Calu3 (cell line): ENCODE measurements around the gene CPLX1. TPM values are rescaled to one million over a fixed set of nuclear protein-coding genes. Genes with fewer than 3 reads are reported as not detected.
"Not testable (repeated sequence)": the region's sequence is repeated elsewhere in the genome, so short reads cannot be mapped to it uniquely, and the experiment has no call there.

Source experiments
- BruUV-seq: library from RNA; stranded (reverse); fragments of 400-500 nt; replicated peaks from 2 replicates; lab custom pipeline; 2021; lab: Mats Ljungman, UMichigan
- CTCF ChIA-PET: fragments of 300-600 bp; sonication (Branson Sonifier 250); formaldehyde crosslinking; loops from one replicate; lab custom pipeline; 2022; ENCODE audit warnings: antibody characterized with exemption; lab: Charles Lee
- DNase-seq: peaks from one replicate; pipeline ENCODE4 v3.0.0; 2022
- H3K27ac Mint-ChIP-seq: one replicate; pipeline ENCODE4 v1.8.0; 2022; ENCODE audit warnings: mixed read lengths; ENCODE audit not compliant: unreplicated experiment
- H3K27me3 Mint-ChIP-seq: one replicate; pipeline ENCODE4 v1.8.0; 2022; ENCODE audit warnings: mixed read lengths; ENCODE audit not compliant: unreplicated experiment
- H3K36me3 Mint-ChIP-seq: one replicate; pipeline ENCODE4 v1.8.0; 2022; ENCODE audit warnings: mild to moderate bottlenecking, moderate library complexity, mixed read lengths; ENCODE audit not compliant: insufficient read depth, unreplicated experiment
- H3K4me1 Mint-ChIP-seq: one replicate; pipeline ENCODE4 v1.8.0; 2022; ENCODE audit warnings: mild to moderate bottlenecking, low read depth, mixed read lengths; ENCODE audit not compliant: unreplicated experiment
- H3K4me3 Mint-ChIP-seq: one replicate; pipeline ENCODE4 v1.8.0; 2022; ENCODE audit warnings: mild to moderate bottlenecking, low read depth, moderate library complexity, mixed read lengths; ENCODE audit not compliant: unreplicated experiment
- H3K9me3 Mint-ChIP-seq: one replicate; pipeline ENCODE4 v1.8.0; 2022; ENCODE audit warnings: low read depth, mixed read lengths; ENCODE audit not compliant: unreplicated experiment
- intact Hi-C: fragments of 100-400 bp; cut with micrococcal nuclease; formaldehyde crosslinking; loops from one replicate; pipeline ENCODE4 v1.10.0; 2022; ENCODE audit not compliant: unreplicated experiment
- total RNA-seq: library from RNA; stranded (reverse); gene quantifications from 2 replicates; pipeline ENCODE4 v1.2.3, GENCODE V29; 2022
- TF ChIP-seq, protein P1 (sequence below): fragments of 200-600 bp; IDR thresholded peaks from one replicate; pipeline ENCODE4 v1.8.0; 2022; ENCODE audit warnings: antibody characterized with exemption; ENCODE audit not compliant: unreplicated experiment

Gene CPLX1
- total RNA-seq, 1 experiment from 2014 or later = 0.42 TPM

DNA sequence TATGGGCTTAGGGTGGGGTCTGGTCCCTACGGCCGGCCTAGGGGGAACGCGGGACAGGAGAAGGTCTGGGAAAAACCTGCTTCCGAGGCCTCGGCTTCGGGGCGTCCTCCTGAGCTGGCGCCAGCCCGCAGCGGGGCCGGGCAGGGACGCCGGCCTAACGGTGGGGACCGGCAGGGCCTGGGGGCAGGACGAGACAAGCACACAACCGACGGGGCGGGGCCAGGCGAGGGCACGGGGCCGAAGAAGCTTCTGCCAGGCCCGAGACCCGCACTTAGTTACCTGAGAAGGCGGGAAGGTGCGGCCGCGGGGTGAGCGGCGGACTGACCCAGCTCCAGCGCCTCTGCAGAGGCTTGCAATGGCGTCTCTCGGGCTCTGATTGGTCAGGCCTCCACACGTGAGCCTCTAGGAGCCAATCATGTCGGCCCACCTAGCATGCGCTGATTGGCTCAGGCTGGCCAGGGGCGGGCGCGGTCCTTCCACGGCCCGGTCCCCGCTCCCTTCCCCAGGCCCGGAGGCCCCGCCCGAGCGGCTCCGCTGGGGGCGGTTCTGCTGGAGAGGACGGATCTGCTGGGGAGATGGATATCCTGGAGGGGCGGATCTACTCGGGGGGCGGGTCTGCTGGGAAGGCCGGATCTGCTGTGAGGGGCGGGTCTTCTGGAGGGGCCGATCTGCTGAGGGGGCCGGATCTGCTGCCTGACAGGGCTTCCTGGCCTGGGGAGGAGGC is 44.3 kb downstream of the CPLX1 start:
- peak; percentile 97 for DNase-seq
- Mint-ChIP-seq H3K9me3 (no peaks in the 10 kb centered on the region), H3K4me3 (peak overlapping the region; percentile 71), H3K36me3 (peaks cover 57% of the 10 kb centered on the region), H3K27me3 (peaks cover under 1% of the 10 kb centered on the region), H3K27ac (peak overlapping the region; percentile 72), H3K4me1 (no peaks in the 10 kb centered on the region)
- no TSS peak for BruUV-seq
- intact Hi-C loops = no loop called here
- TF ChIP-seq, protein P1, sequence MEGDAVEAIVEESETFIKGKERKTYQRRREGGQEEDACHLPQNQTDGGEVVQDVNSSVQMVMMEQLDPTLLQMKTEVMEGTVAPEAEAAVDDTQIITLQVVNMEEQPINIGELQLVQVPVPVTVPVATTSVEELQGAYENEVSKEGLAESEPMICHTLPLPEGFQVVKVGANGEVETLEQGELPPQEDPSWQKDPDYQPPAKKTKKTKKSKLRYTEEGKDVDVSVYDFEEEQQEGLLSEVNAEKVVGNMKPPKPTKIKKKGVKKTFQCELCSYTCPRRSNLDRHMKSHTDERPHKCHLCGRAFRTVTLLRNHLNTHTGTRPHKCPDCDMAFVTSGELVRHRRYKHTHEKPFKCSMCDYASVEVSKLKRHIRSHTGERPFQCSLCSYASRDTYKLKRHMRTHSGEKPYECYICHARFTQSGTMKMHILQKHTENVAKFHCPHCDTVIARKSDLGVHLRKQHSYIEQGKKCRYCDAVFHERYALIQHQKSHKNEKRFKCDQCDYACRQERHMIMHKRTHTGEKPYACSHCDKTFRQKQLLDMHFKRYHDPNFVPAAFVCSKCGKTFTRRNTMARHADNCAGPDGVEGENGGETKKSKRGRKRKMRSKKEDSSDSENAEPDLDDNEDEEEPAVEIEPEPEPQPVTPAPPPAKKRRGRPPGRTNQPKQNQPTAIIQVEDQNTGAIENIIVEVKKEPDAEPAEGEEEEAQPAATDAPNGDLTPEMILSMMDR = no peak
- CTCF ChIA-PET = no interaction called here

DNA sequence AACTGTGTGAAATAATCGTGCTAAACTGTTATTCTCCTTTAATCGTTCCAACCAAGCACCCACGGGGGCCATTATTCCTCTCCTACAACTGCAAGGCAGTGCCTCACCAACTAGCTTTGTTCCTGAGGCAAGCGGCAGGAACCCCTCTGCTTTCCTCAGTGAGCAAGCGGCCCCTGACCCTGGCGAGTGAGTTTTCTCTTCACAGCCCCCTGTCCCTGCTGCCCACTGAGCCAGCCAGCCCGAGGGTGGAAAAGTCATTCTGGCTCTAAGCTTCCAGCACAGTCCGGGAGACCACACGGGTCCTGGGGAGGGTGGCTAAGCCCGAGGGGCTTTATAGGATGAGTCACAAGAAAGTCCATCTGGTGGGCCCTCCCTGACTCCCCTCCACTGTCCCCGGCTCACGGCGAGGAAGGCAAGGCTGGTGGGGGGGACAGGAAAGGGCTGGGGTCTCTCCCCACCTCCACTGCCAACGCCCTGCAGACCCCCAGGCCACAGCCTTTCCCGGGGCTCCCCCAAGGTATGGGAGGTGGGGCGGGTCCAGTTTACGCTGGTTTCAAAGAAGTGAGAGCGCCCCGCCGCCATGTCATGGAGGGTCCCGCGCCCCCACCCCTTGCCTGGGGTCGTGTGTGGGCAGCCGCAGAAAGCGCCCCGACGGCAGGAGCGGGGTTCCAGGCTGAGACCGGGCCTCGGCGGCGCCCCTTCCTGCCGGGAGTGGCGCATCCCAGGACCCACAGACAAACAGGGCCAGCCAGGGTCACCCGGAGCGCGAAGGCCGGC is 45.0 kb downstream of the CPLX1 start:
- Mint-ChIP-seq H3K4me1 (no peaks in the 10 kb centered on the region), H3K4me3 (peak overlapping the region; percentile 71), H3K36me3 (peaks cover 64% of the 10 kb centered on the region), H3K9me3 (peaks cover 1% of the 10 kb centered on the region), H3K27ac (peak overlapping the region; percentile 72), H3K27me3 (no peaks in the 10 kb centered on the region)
- intact Hi-C loops = no loop called here
- CTCF ChIA-PET = no interaction called here
- TSS peak; percentile 30 for BruUV-seq
- no peak for DNase-seq
- TF ChIP-seq, protein P1 = no peak

DNA sequence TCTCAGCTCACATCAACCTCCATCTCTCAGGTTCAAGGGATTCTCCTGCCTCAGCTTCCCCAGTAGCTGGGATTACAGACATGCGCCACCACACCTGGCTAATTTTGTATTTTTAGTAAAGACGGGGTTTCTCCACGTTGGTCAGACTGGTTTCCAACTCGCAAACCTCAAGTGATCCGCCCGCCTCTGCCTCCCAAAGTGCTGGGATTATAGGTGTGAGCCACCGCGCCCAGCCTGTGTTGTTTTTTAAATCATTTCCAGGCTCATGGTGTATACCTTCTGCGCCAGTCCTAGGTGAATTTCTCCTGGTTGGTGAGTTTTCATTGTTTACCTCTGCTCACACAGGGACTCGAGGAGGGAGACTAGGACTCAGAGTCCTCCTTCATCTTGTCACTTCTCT is 45.7 kb downstream of the CPLX1 start:
- CTCF ChIA-PET, BruUV-seq, H3K9me3 Mint-ChIP-seq, intact Hi-C loops, H3K27me3 Mint-ChIP-seq, H3K4me1 Mint-ChIP-seq, DNase-seq: not testable (repeated sequence)
- Mint-ChIP-seq H3K36me3 (peaks cover 68% of the 10 kb centered on the region), H3K4me3 (peak overlapping the region; percentile 71), H3K27ac (peak overlapping the region; percentile 72)

DNA sequence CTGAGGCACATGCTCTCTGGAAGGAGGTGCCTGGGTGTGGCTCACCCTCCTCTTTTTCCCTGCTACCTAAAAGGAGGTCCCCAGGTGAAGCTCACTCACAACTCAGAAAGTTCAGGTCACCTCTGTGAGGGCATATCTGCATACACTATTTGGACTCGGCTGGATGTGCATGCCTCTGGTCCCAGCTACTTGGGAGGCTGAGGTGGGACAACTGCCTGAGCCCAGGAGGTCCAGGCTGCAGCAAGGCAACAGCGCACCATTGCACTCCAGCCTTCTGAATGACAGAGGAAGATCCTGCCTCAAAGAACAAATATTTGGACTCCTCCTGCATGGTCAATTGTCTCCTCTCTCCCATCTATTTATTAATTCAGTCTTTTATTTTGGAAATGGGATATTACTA is 46.4 kb downstream of the CPLX1 start:
- Mint-ChIP-seq H3K4me1 (no peaks in the 10 kb centered on the region), H3K27ac (peak overlapping the region; percentile 72), H3K9me3 (peaks cover 3% of the 10 kb centered on the region), H3K4me3 (peak overlapping the region; percentile 71), H3K27me3 (no peaks in the 10 kb centered on the region), H3K36me3 (peaks cover 74% of the 10 kb centered on the region)
- TF ChIP-seq, protein P1 = no peak
- CTCF ChIA-PET = no interaction called here
- BruUV-seq = no TSS peak
- intact Hi-C loops = no loop called here
- no peak for DNase-seq
